Endothelial cell of umbilical vein (primary cell): ENCODE data around the gene TMED8. TPM values are rescaled to one million over a fixed set of nuclear protein-coding genes. Genes with fewer than 3 reads are reported as not detected.

Source experiments
- BruUV-seq: library from RNA; stranded (reverse); fragments of 400-500 nt; replicated peaks from 2 replicates; lab custom pipeline; 2021; lab: Mats Ljungman, UMichigan
- CTCF ChIA-PET: fragments of 300-600, 350-600 bp; sonication (Branson Sonifier 250); formaldehyde crosslinking; loops from one replicate; lab custom pipeline; 2021; ENCODE audit warnings: antibody characterized with exemption, inconsistent platforms; lab: Charles Lee
- POLR2A ChIA-PET: fragments of 300-600, 350-600 bp; sonication (Branson Sonifier 250); formaldehyde crosslinking; loops from one replicate; lab custom pipeline; 2021; ENCODE audit warnings: antibody characterized with exemption, inconsistent platforms; lab: Charles Lee
- DNase-seq: peaks from one replicate; pipeline ENCODE4 v3.0.0-alpha.2; 2011; ENCODE audit warnings: low read depth, low spot score
- FAIRE-seq: peaks from 2 replicates; lab custom pipeline; 2011; peaks lifted over from hg19 to GRCh38; lab: Jason Lieb, UNC
- H2AFZ ChIP-seq: 2 replicates; pipeline ENCODE4 v1.6.0; 2012; ENCODE audit warnings: low read depth, low read length, control low read depth, inconsistent platforms
- H3K27ac ChIP-seq: 2 replicates; pipeline ENCODE4 v1.5.1; 2011; ENCODE audit warnings: low read depth, mild to moderate bottlenecking, control low read depth, low read length, moderate library complexity; ENCODE audit not compliant: insufficient read depth
- H3K27me3 ChIP-seq, 2 experiments: 2 replicates each; pipeline versions ENCODE4 v1.6.0 to v1.6.1; 2011; ENCODE audit warnings: low read length in 2 of 2, mixed read lengths in 1 of 2; ENCODE audit not compliant: control insufficient read depth in 2 of 2, insufficient read depth in 2 of 2
- H3K36me3 ChIP-seq, 2 experiments: 2 replicates in 1 of 2; 3 replicates in 1 of 2; pipeline ENCODE4 v1.5.1; 2011; ENCODE audit warnings: low read length in 2 of 2, mild to moderate bottlenecking in 1 of 2, moderate library complexity in 1 of 2; ENCODE audit not compliant: control insufficient read depth in 2 of 2, insufficient read depth in 2 of 2; ENCODE audit errors: extremely low read depth in 1 of 2
- H3K4me1 ChIP-seq: 3 replicates; pipeline ENCODE4 v1.5.1; 2011; ENCODE audit warnings: mild to moderate bottlenecking, low read length; ENCODE audit not compliant: control insufficient read depth, insufficient read depth; ENCODE audit errors: extremely low read depth
- H3K4me2 ChIP-seq: 2 replicates; pipeline ENCODE4 v1.6.1; 2011; ENCODE audit warnings: low read length, control low read depth, mixed read lengths; ENCODE audit not compliant: insufficient read depth
- H3K4me3 ChIP-seq, 3 experiments: fragments of 200-600 bp in 1 of 3; sonication (generic), shearing (Covaris generic) in 1 of 3; replicated peaks in 1 of 3; 2 replicates each; pipeline ENCODE4 v1.5.1; 2011 to 2016; ENCODE audit warnings: control low read depth in 3 of 3, low read length in 3 of 3, mild to moderate bottlenecking in 2 of 3, inconsistent platforms in 1 of 3, low read depth in 1 of 3, moderate library complexity in 1 of 3; ENCODE audit not compliant: insufficient read depth in 1 of 3
- H3K79me2 ChIP-seq: 2 replicates; pipeline ENCODE4 v1.6.0; 2012; ENCODE audit warnings: low read length, inconsistent platforms; ENCODE audit not compliant: control insufficient read depth, insufficient read depth
- H3K9ac ChIP-seq: replicated peaks from 2 replicates; pipeline ENCODE3; 2011; ENCODE audit warnings: low read length, control low read depth; ENCODE audit not compliant: insufficient read depth; ENCODE audit errors: extremely low read depth
- H3K9me1 ChIP-seq: replicated peaks from 3 replicates; pipeline ENCODE4 v1.6.0; 2011; ENCODE audit warnings: mild to moderate bottlenecking, low read length; ENCODE audit not compliant: control insufficient read depth, insufficient read depth; ENCODE audit errors: extremely low read depth
- H3K9me3 ChIP-seq: replicated peaks from 2 replicates; pipeline ENCODE4 v1.5.1; 2012; ENCODE audit warnings: low read length, inconsistent platforms; ENCODE audit not compliant: control insufficient read depth, insufficient read depth
- H4K20me1 ChIP-seq: replicated peaks from 2 replicates; pipeline ENCODE3; 2011; ENCODE audit warnings: mild to moderate bottlenecking, low read length; ENCODE audit not compliant: control insufficient read depth, insufficient read depth; ENCODE audit errors: extremely low read depth
- EZH2 ChIP-seq: IDR thresholded peaks from 2 replicates; pipeline ENCODE4 v1.6.1; 2012; ENCODE audit warnings: borderline replicate concordance, low read depth, mild to moderate bottlenecking, moderate library complexity, low read length, inconsistent platforms; ENCODE audit not compliant: severe bottlenecking
- GATA2 ChIP-seq: IDR thresholded peaks from 2 replicates; pipeline ENCODE4 v1.7.0; 2011; ENCODE audit warnings: low read depth, mild to moderate bottlenecking, moderate library complexity, mixed read lengths, low read length; ENCODE audit not compliant: insufficient read length, insufficient read depth
- JUN ChIP-seq: IDR thresholded peaks from 2 replicates; pipeline ENCODE4 v1.6.1; 2011; ENCODE audit warnings: borderline replicate concordance, low read depth; ENCODE audit not compliant: insufficient read length, insufficient read depth
- POLR2A ChIP-seq: IDR thresholded peaks from 2 replicates; pipeline ENCODE4 v1.6.1; 2012; ENCODE audit warnings: low read depth, mild to moderate bottlenecking, control low read depth, low read length
- dilution Hi-C: fragments of 300-500 bp; cut with MboI; formaldehyde crosslinking; loops from one replicate; pipeline ENCODE4 v1.15.0; 2019; ENCODE audit warnings: low sequenced_read_pairs; ENCODE audit not compliant: extremely low pct_ligation_motif_present
- intact Hi-C: fragments of 100-400 bp; cut with micrococcal nuclease; formaldehyde crosslinking; loops from one replicate; pipeline ENCODE4 v1.10.0; 2022
- polyA plus RNA-seq, 4 experiments: library from polyadenylated mRNA; depleted of rRNA in 3 of 4; stranded (reverse) in 3 of 4; unstranded in 1 of 4; fragments of >200 nt; gene quantifications; 2 replicates each; pipeline versions ENCODE4 v1.2.1 to v1.2.3, GENCODE V29; 2011 to 2012; ENCODE audit warnings: missing spikeins in 1 of 4
- total RNA-seq: library from RNA; stranded (reverse); gene quantifications from 2 replicates; pipeline ENCODE4 v1.2.3, GENCODE V29; 2021
- TF ChIP-seq, protein P1 (sequence below): IDR thresholded peaks from 2 replicates; pipeline ENCODE4 v1.6.1; 2011; ENCODE audit not compliant: insufficient read depth, insufficient read length

The TMED8 gene
- total and polyA plus RNA-seq, 2 donors (not counting 3 experiments of a cell fraction or from before 2014, with no cell fraction given) = 5.2 to 12.6 TPM

DNA sequence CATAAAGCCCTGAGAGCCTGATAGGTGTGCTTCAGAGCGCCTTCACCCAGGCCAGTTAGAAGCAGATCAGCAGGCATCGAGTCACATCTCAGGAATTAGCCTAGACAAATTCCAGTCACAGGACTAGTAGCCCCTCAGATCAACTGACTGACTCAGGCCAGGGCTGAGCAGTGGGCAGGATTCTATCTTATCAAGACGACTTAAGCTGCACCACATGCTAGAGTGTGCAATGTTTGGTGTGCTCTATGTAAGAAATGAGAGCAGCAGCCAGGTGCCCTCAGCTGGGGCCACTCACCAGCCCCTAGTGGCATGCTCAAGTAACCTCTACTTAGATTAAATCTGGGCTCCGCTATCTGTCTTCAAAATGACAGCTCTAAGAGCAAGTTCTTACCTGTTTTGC is 86.2 kb downstream of the TMED8 start:
- dilution Hi-C loops = no loop called here
- Histone ChIP-seq H3K9ac (no peak overlapping the region), H3K79me2 (no peaks in the 10 kb centered on the region), H3K36me3 (peaks cover 0 to 3% of the 10 kb centered on the region in 2 experiments), H2AFZ (no peak overlapping the region), H4K20me1 (no peaks in the 10 kb centered on the region), H3K9me1 (no peaks in the 10 kb centered on the region), H3K27ac (no peak overlapping the region), H3K9me3 (no peaks in the 10 kb centered on the region), H3K4me1 (no peaks in the 10 kb centered on the region), H3K27me3 (no peaks in the 10 kb centered on the region), H3K4me2 (no peak overlapping the region), H3K4me3 (no peak overlapping the region)
- ChIA-PET CTCF (interaction anchor here (0.9 to 1.6 kb wide), 2 partner anchors 10 to 30 kb away, joined by 3 to 6 read pairs; partner anchors contain the start of genes GSTZ1 and POMT2), POLR2A (no interaction called here)
- BruUV-seq = no TSS peak
- TF ChIP-seq POLR2A (no peak), GATA2 (no peak)
- DNase-seq (no peak), FAIRE-seq (no peak)
- intact Hi-C loops = no loop called here

DNA sequence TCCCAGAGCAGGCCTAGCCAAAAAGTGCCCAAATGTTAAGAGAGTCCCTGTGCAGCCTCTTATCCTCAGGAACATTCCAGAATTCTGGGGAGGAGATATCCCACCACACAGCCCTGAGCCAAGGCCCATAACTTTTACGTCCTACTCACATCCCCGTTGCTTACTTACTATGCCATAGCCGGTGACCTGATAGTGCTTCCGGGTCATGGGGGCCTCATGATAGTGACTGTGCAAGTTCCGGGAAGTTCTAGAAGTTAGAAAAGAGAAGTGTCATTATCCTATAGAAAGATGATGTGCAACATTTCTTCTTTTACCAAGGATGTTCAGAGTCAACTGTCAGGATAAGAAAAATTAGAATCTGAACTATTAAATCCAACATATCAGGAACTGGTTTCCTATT is 90.3 kb downstream of the TMED8 start:
- intact Hi-C loops (no loop called here), dilution Hi-C loops (no loop called here)
- H3K9ac ChIP-seq = no peak overlapping the region
- H3K9me1 ChIP-seq = no peaks in the 10 kb centered on the region
- BruUV-seq = no TSS peak
- no peaks in the 10 kb centered on the region for H3K79me2 ChIP-seq
- H3K4me1 ChIP-seq = no peaks in the 10 kb centered on the region
- no peaks in the 10 kb centered on the region for H3K27me3 ChIP-seq
- H3K4me3 ChIP-seq = no peak overlapping the region
- H3K9me3 ChIP-seq = no peaks in the 10 kb centered on the region
- no peak overlapping the region for H3K27ac ChIP-seq
- no peaks in the 10 kb centered on the region for H4K20me1 ChIP-seq
- H2AFZ ChIP-seq = no peak overlapping the region
- ChIA-PET POLR2A (no interaction called here), CTCF (interaction anchor here (1.9 kb wide), 1 partner anchor 29 kb away, joined by 12 read pairs; no protein-coding TSS in a partner anchor)
- peaks cover 7 to 15% of the 10 kb centered on the region in 2 experiments for H3K36me3 ChIP-seq
- FAIRE-seq (no peak), DNase-seq (no peak)
- no peak overlapping the region for H3K4me2 ChIP-seq
- TF ChIP-seq JUN (no peak), EZH2 (no peak)
- TF ChIP-seq, protein P1, sequence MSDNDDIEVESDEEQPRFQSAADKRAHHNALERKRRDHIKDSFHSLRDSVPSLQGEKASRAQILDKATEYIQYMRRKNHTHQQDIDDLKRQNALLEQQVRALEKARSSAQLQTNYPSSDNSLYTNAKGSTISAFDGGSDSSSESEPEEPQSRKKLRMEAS = no peak

Other genes starting within 250 kb of the TMED8 start
- 0.24 and 0.28 TPM in 2 replicates for gene ZDHHC22, start 235.3 kb downstream of the TMED8 start, total RNA-seq
- gene ZDHHC22, start 235.3 kb downstream of the TMED8 start, polyA plus RNA-seq = 0.03 and 0.08 TPM in 2 replicates
- gene TMEM63C, start 195.3 kb downstream of the TMED8 start, total RNA-seq = not detected in 2 replicates
- gene TMEM63C, start 195.3 kb downstream of the TMED8 start, polyA plus RNA-seq = not detected in 2 replicates
- not detected in 2 replicates for gene NGB, start 105.9 kb downstream of the TMED8 start, total RNA-seq
- gene NGB, start 105.9 kb downstream of the TMED8 start, polyA plus RNA-seq = not detected in 2 replicates
- 43.2 and 48.2 TPM in 2 replicates for gene POMT2, start 56.2 kb downstream of the TMED8 start, total RNA-seq
- 19.5 and 22.4 TPM in 2 replicates for gene POMT2, start 56.2 kb downstream of the TMED8 start, polyA plus RNA-seq
- 16.7 and 20.4 TPM in 2 replicates for gene GSTZ1, start 56.1 kb downstream of the TMED8 start, total RNA-seq
- 19.2 and 20.5 TPM in 2 replicates for gene GSTZ1, start 56.1 kb downstream of the TMED8 start, polyA plus RNA-seq
- 0.65 and 1.1 TPM in 2 replicates for gene SAMD15, start 285 bp upstream of the TMED8 start, total RNA-seq
- 0.10 and 0.51 TPM in 2 replicates for gene SAMD15, start 285 bp upstream of the TMED8 start, polyA plus RNA-seq
- gene NOXRED1, start 46.4 kb upstream of the TMED8 start, total RNA-seq = 0.33 and 0.48 TPM in 2 replicates
- 0.03 and 0.15 TPM in 2 replicates for gene NOXRED1, start 46.4 kb upstream of the TMED8 start, polyA plus RNA-seq
- gene VIPAS39, start 80.5 kb upstream of the TMED8 start, total RNA-seq = 22.2 and 24.2 TPM in 2 replicates
- 28.2 and 28.4 TPM in 2 replicates for gene VIPAS39, start 80.5 kb upstream of the TMED8 start, polyA plus RNA-seq
- 158 and 166 TPM in 2 replicates for gene AHSA1, start 81.0 kb upstream of the TMED8 start, total RNA-seq
- 118 and 122 TPM in 2 replicates for gene AHSA1, start 81.0 kb upstream of the TMED8 start, polyA plus RNA-seq
- not detected in 2 replicates for gene ISM2, start 121.7 kb upstream of the TMED8 start, total RNA-seq
- gene ISM2, start 121.7 kb upstream of the TMED8 start, polyA plus RNA-seq = not detected in 2 replicates
- gene SPTLC2, start 239.5 kb upstream of the TMED8 start, total RNA-seq = 57.2 and 71.3 TPM in 2 replicates
- gene SPTLC2, start 239.5 kb upstream of the TMED8 start, polyA plus RNA-seq = 13.3 and 19.1 TPM in 2 replicates